Uterus (tissue), 4 donors: ENCODE measurements around the gene RFX8. TPM values are rescaled to one million over a fixed set of nuclear protein-coding genes. Genes with fewer than 3 reads are reported as not detected.

ENCODE experiments used
- DNase-seq, 2 donors: peaks; one replicate each; pipeline ENCODE4 v3.0.0-alpha.2; 2019 to 2020
- H3K27ac ChIP-seq, 2 donors: fragments of 200-600 bp; sonication (generic); 1 replicate in 1 of 2; 2 replicates in 1 of 2; pipeline ENCODE4 v1.5.1; 2016 to 2018
- H3K27me3 ChIP-seq, 2 donors: fragments of 200-600 bp; sonication (generic); one replicate each; pipeline ENCODE4 v1.5.1; 2018 to 2019; ENCODE audit warnings: control low read depth in 1 of 2
- H3K36me3 ChIP-seq, 2 donors: fragments of 200-600 bp; sonication (generic); one replicate each; pipeline ENCODE4 v1.5.1; 2019; ENCODE audit warnings: control low read depth in 1 of 2
- H3K4me1 ChIP-seq, 2 donors: fragments of 200-600 bp; sonication (generic); one replicate each; pipeline ENCODE4 v1.5.1; 2018 to 2019; ENCODE audit warnings: control low read depth in 1 of 2
- H3K4me3 ChIP-seq, 2 donors: fragments of 200-600 bp; sonication (generic); 1 replicate in 1 of 2; 2 replicates in 1 of 2; pipeline ENCODE4 v1.5.1; 2018 to 2019; ENCODE audit warnings: mild to moderate bottlenecking in 1 of 2
- H3K9me3 ChIP-seq, 2 donors: fragments of 200-600 bp; sonication (generic); one replicate each; pipeline ENCODE4 v1.5.1; 2019; ENCODE audit warnings: control low read depth in 1 of 2
- POLR2A ChIP-seq, 2 donors: fragments of 450-650 bp; IDR thresholded peaks; one replicate each; pipeline ENCODE4 v1.6.1; 2016; ENCODE audit warnings: antibody characterized with exemption in 2 of 2, mild to moderate bottlenecking in 1 of 2, moderate library complexity in 1 of 2
- intact Hi-C: fragments of 100-400 bp; cut with DNase I; formaldehyde crosslinking; loops from one replicate; pipeline ENCODE4 v1.15.1; 2023; ENCODE audit warnings: low total_unique reads
- total RNA-seq, 4 donors: library from RNA; depleted of rRNA in 3 of 4; stranded (reverse); fragments of >200 nt in 3 of 4; gene quantifications; one replicate each; pipeline versions ENCODE4 v1.1.0 to v1.2.4, GENCODE V29; 2014 to 2023
- TF ChIP-seq, protein P1 (sequence below), 4 experiments: fragments of 200-600 bp in 2 of 4; fragments of 450-650 bp in 2 of 4; sonication (generic) in 2 of 4; IDR thresholded peaks; one replicate each; pipeline ENCODE4 v1.5.1; 2016 to 2019; ENCODE audit warnings: antibody characterized with exemption in 4 of 4, mild to moderate bottlenecking in 2 of 4, moderate library complexity in 1 of 4
- donor health status: DM: yes; HTN: yes; CAD: no.

RFX8 gene
- total RNA-seq, 4 donors from 2014 or later, result 0.51 to 1.4 (median 1.1) TPM; not detected in 1

DNA sequence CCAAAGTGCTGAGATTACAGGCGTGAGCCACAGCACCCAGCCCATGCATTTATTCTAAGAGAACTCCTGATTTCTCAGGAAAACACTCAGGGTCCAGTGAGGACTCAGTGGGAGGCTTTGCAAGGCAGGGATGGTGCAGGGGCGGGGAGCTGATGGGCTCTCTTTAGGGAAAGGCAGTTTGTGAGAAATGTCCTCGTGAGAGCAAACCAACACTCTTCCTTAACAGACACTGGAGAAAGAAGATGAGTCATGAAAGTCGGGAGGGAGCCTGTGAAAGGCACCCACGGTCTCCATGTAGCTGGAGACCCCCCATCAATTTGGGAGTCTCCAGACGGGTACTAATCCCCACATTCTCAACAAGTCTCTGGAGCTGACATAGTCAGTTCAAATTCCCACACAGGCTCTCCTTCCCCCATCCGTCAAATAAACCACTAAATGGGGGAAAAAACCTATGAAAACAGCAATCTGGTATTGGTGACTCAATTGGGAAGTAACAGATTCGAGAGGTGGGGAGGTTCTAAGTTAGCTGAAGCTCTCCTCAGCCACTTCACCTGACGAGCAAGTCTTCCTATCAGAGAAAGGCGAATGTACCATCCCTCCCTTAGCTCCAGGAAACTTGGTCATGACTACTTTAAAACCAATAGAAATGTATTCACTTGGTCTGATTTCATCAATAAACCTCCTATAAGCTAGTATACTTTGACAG, 76.6 kb downstream of the RFX8 start:
- TF ChIP-seq, protein P1, sequence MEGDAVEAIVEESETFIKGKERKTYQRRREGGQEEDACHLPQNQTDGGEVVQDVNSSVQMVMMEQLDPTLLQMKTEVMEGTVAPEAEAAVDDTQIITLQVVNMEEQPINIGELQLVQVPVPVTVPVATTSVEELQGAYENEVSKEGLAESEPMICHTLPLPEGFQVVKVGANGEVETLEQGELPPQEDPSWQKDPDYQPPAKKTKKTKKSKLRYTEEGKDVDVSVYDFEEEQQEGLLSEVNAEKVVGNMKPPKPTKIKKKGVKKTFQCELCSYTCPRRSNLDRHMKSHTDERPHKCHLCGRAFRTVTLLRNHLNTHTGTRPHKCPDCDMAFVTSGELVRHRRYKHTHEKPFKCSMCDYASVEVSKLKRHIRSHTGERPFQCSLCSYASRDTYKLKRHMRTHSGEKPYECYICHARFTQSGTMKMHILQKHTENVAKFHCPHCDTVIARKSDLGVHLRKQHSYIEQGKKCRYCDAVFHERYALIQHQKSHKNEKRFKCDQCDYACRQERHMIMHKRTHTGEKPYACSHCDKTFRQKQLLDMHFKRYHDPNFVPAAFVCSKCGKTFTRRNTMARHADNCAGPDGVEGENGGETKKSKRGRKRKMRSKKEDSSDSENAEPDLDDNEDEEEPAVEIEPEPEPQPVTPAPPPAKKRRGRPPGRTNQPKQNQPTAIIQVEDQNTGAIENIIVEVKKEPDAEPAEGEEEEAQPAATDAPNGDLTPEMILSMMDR (IDR thresholded peaks at IDR 0.05), result no peak
- no peak for TF ChIP-seq POLR2A (IDR thresholded peaks at IDR 0.05)
- no peak overlapping the region for H3K4me3 ChIP-seq
- no peak for DNase-seq
- no peaks in the 10 kb centered on the region for H3K27me3 ChIP-seq
- intact Hi-C loops, result no loop called here
- no peak overlapping the region for H3K27ac ChIP-seq
- H3K9me3 ChIP-seq, result no peaks in the 10 kb centered on the region
- no peaks in the 10 kb centered on the region for H3K4me1 ChIP-seq
- H3K36me3 ChIP-seq, result no peaks in the 10 kb centered on the region

- Histone ChIP-seq H3K27ac (no peak overlapping the region), H3K4me1 (no peaks in the 10 kb centered on the region), H3K9me3 (no peaks in the 10 kb centered on the region), H3K4me3 (no peak overlapping the region), H3K36me3 (no peaks in the 10 kb centered on the region), H3K27me3 (no peaks in the 10 kb centered on the region)
- no peak for DNase-seq
- intact Hi-C loops, result no loop called here
- no peak for TF ChIP-seq POLR2A (IDR thresholded peaks at IDR 0.05)
- TF ChIP-seq, protein P1 (IDR thresholded peaks at IDR 0.05), result no peak
Measured at GRCh38 chr2:101396316-101396717, 78.6 kb downstream of the RFX8 start.

DNA sequence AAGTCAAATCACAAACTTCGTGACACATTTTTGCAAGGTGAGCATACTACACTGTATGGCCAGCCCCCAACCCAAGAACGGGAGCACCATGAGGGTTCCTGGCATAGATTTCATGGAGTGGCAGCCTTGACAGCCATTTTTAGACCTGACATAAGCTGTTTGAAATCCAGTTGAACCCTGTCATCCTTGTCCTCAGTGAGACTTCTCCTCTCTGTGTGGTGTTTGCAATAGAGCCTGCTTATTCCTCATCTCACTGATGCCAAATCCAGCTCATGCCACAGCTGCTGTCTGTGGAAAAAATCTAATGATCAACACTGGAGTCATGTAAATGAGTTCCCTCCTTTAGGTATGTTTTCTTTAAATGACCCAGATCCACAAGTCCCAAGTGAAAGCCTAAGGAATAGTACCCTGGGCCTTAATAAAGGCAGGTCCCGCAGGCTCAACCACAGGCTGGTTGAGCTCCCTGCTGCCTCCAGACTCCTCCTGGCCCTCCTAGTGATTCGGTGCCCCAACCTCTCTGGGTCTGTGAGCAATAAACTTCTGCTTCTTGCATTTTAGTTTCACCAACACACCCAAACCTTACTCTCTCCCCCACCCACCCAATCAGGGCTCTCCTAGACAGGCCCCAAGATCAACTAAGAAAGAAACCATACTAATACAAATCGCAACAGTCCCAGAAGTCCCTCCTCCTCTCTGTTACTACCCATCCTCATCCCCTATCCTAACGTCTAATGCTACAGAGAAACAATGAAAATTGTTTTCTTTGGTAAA, 79.2 kb downstream of the RFX8 start:
- Histone ChIP-seq H3K36me3 (no peaks in the 10 kb centered on the region), H3K27ac (no peak overlapping the region), H3K27me3 (no peaks in the 10 kb centered on the region), H3K4me3 (no peak overlapping the region), H3K4me1 (no peaks in the 10 kb centered on the region), H3K9me3 (no peaks in the 10 kb centered on the region)
- intact Hi-C loops, result no loop called here
- no peak for TF ChIP-seq POLR2A (IDR thresholded peaks at IDR 0.05)
- TF ChIP-seq, protein P1 (IDR thresholded peaks at IDR 0.05), result no peak
- no peak for DNase-seq

DNA sequence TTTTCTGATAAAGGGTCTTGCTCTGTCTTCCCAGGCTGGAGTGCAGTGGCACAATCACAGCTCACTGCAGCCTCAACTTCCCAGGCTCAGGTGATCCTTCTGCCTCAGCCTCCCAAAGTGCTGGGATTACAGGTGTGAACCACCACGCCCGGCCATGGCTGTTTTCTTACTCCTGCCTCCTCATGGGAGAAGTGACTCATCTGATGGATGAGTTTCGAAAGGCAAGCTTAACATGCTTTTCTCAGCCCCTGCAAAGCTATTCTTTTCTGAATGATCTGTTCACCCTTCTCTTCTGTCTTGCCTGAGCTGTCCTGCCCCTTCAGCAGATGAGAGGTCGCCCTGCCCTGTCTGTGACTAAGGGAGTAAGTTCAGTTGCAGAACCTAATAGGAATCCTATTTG, 86.7 kb downstream of the RFX8 start:
- no peaks in the 10 kb centered on the region for H3K27me3 ChIP-seq
- intact Hi-C loops, result no loop called here

More for the DNA sequence above, 86.7 kb downstream of the RFX8 start:
- DNase-seq, result no peak
- Histone ChIP-seq H3K27ac (no peak overlapping the region), H3K4me1 (peaks cover 0 to 12% of the 10 kb centered on the region in 2 donors), H3K4me3 (no peak overlapping the region), H3K36me3 (no peaks in the 10 kb centered on the region), H3K9me3 (no peaks in the 10 kb centered on the region)
- TF ChIP-seq, protein P1 (IDR thresholded peaks at IDR 0.05), result no peak
- no peak for TF ChIP-seq POLR2A (IDR thresholded peaks at IDR 0.05)
